ENCODE results near the gene IL17RE.

DNA sequence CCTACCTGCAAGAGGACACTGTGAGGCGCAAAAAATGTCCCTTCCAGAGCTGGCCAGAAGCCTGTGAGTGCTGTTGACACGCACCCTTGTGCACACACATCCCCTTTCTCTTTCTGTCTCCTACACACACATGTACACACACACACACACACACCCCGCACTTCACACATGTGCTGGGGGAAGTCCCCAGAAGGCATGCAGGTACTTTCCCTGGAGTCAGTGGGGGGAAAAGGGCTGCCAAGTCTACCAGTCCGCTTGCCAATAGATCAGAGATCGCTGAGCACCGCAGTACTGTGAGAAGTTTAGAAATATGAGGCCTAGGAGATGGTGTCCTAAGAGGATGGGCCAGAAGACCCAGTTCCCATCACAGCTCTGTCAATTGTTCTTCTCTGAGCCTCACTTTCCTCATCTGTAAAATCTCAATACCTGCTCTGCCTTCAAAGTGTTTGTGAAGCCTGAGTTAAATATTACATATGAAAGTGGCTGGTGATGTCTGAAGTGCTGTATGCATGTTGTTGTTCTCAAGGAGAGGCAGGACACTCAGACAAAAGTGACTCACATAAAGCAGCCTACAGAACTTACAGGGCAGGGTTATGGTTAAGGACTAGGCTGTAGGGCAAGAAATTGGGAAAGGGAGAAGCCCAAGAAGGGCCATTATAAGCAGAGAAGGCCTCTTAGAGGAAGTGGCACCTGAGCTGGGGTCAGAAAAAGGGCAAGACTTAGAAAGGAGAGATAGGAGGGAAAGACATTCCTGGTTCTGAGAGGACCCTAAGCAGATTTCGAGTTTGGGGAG lies 6.8 kb downstream of the IL17RE start:
- no peak for TF ChIP-seq CTCF (conservative IDR thresholded peaks at IDR 0.05)
- TF ChIP-seq ZFX (IDR thresholded peaks at IDR 0.05): no peak

Measured in C4-2B (cell line).